ENCODE measurements around the gene ABHD15. TPM values are rescaled to one million over a fixed set of nuclear protein-coding genes. Genes with fewer than 3 reads are reported as not detected.

Gene ABHD15
- total and polyA plus RNA-seq, 2 experiments from 2014 or later: 2.4 to 10.1 TPM

- no peaks in the 10 kb centered on the region for H3K79me2 ChIP-seq (ENCODE audit: insufficient read depth)
- no peaks in the 10 kb centered on the region for H3K9me2 ChIP-seq (ENCODE audit: insufficient read depth)
- in situ Hi-C loops (cut with MboI): no loop called here
- no peaks in the 10 kb centered on the region for H3K27me3 ChIP-seq (replicated peaks; ENCODE audit: insufficient read depth)
- no peak overlapping the region for H3K4me3 ChIP-seq
- no peak overlapping the region for H3K27ac ChIP-seq
- no peak for TF ChIP-seq EZH2 (IDR thresholded peaks at IDR 0.05; ENCODE audit: insufficient read depth, poor library complexity, severe bottlenecking)
- TF ChIP-seq EZH2phosphoT487 (IDR thresholded peaks at IDR 0.05; ENCODE audit: insufficient read depth, low read depth): no peak
- H3K36me3 ChIP-seq (ENCODE audit: low read depth): no peaks in the 10 kb centered on the region
- no peak overlapping the region for H2AFZ ChIP-seq
- no peaks in the 10 kb centered on the region for H3K9me3 ChIP-seq (ENCODE audit: low read depth)
- no peaks in the 10 kb centered on the region for H4K20me1 ChIP-seq (ENCODE audit: insufficient read depth)
- WGBS, 2 experiments (ENCODE audit: low coverage in 1 of 2, low lambda C conversion rate in 2 of 2, missing lambda C conversion rate in 2 of 2): 92% methylated on average over 29 of the region's 29 CpGs
- no peak overlapping the region for H3K9ac ChIP-seq
- no peaks in the 10 kb centered on the region for H3K4me1 ChIP-seq (ENCODE audit: insufficient read depth)
- no peak overlapping the region for H3K4me2 ChIP-seq (ENCODE audit: unreplicated experiment)
- DNase-seq: no peak
- H3F3A ChIP-seq (ENCODE audit: insufficient read depth): no peaks in the 10 kb centered on the region
Observed at GRCh38 chr17:29607557-29608195, 40.8 kb upstream of the ABHD15 start.

GRCh38 chr17:29603109-29603674, 36.4 kb upstream of the ABHD15 start:
- no peaks in the 10 kb centered on the region for H3K4me1 ChIP-seq (ENCODE audit: insufficient read depth)
- no peak for TF ChIP-seq EZH2 (IDR thresholded peaks at IDR 0.05; ENCODE audit: insufficient read depth, poor library complexity, severe bottlenecking)
- TF ChIP-seq EZH2phosphoT487 (IDR thresholded peaks at IDR 0.05; ENCODE audit: insufficient read depth, low read depth): no peak
- H3K4me3 ChIP-seq: no peak overlapping the region
- H3K36me3 ChIP-seq (ENCODE audit: low read depth): no peaks in the 10 kb centered on the region
- no peak overlapping the region for H3K9ac ChIP-seq
- in situ Hi-C loops (cut with MboI): no loop called here
- 77 to 80% methylated on average over 6 of the region's 6 CpGs for WGBS, 2 experiments (ENCODE audit: low coverage in 1 of 2, low lambda C conversion rate in 2 of 2, missing lambda C conversion rate in 2 of 2)
- DNase-seq: no peak
- H3F3A ChIP-seq (ENCODE audit: insufficient read depth): no peaks in the 10 kb centered on the region
- no peaks in the 10 kb centered on the region for H3K27me3 ChIP-seq (replicated peaks; ENCODE audit: insufficient read depth)
- H3K79me2 ChIP-seq (ENCODE audit: insufficient read depth): no peaks in the 10 kb centered on the region
- H3K9me2 ChIP-seq (ENCODE audit: insufficient read depth): no peaks in the 10 kb centered on the region
- H3K4me2 ChIP-seq (ENCODE audit: unreplicated experiment): no peak overlapping the region
- H2AFZ ChIP-seq: no peak overlapping the region
- no peak overlapping the region for H3K27ac ChIP-seq
- H3K9me3 ChIP-seq (ENCODE audit: low read depth): no peaks in the 10 kb centered on the region
- H4K20me1 ChIP-seq (ENCODE audit: insufficient read depth): no peaks in the 10 kb centered on the region

GRCh38 chr17:29597361-29598172, 30.7 kb upstream of the ABHD15 start:
- in situ Hi-C loops (cut with MboI): no loop called here
- Histone ChIP-seq H3K4me2 (ENCODE audit: unreplicated experiment) (no peak overlapping the region), H3K9me3 (ENCODE audit: low read depth) (no peaks in the 10 kb centered on the region), H3K9ac (no peak overlapping the region), H3F3A (ENCODE audit: insufficient read depth) (peaks cover 7% of the 10 kb centered on the region; the same call in 1 of the 2 replicates), H3K36me3 (ENCODE audit: low read depth) (no peaks in the 10 kb centered on the region), H2AFZ (no peak overlapping the region), H3K9me2 (ENCODE audit: insufficient read depth) (no peaks in the 10 kb centered on the region), H3K4me3 (no peak overlapping the region), H3K4me1 (ENCODE audit: insufficient read depth) (peaks cover 6% of the 10 kb centered on the region; the same call in 1 of the 2 replicates), H4K20me1 (ENCODE audit: insufficient read depth) (no peaks in the 10 kb centered on the region), H3K79me2 (ENCODE audit: insufficient read depth) (no peaks in the 10 kb centered on the region), H3K27me3 (replicated peaks; ENCODE audit: insufficient read depth) (no peaks in the 10 kb centered on the region), H3K27ac (no peak overlapping the region)
- no peak for DNase-seq
- TF ChIP-seq EZH2phosphoT487 (IDR thresholded peaks at IDR 0.05; ENCODE audit: insufficient read depth, low read depth) (no peak), EZH2 (IDR thresholded peaks at IDR 0.05; ENCODE audit: insufficient read depth, poor library complexity, severe bottlenecking) (no peak)
- WGBS, 2 experiments (ENCODE audit: low coverage in 1 of 2, low lambda C conversion rate in 2 of 2, missing lambda C conversion rate in 2 of 2): 66 to 69% methylated on average over 13 of the region's 13 CpGs

GRCh38 chr17:29596811-29597210, 30.0 kb upstream of the ABHD15 start:
- Histone ChIP-seq H3K9ac (no peak overlapping the region), H3K27me3 (replicated peaks; ENCODE audit: insufficient read depth) (no peaks in the 10 kb centered on the region), H2AFZ (no peak overlapping the region), H3K4me3 (no peak overlapping the region), H3K27ac (no peak overlapping the region), H3K9me2 (ENCODE audit: insufficient read depth) (no peaks in the 10 kb centered on the region), H3K9me3 (ENCODE audit: low read depth) (no peaks in the 10 kb centered on the region), H3K79me2 (ENCODE audit: insufficient read depth) (no peaks in the 10 kb centered on the region), H4K20me1 (ENCODE audit: insufficient read depth) (no peaks in the 10 kb centered on the region), H3K4me1 (ENCODE audit: insufficient read depth) (peaks cover 14% of the 10 kb centered on the region), H3K4me2 (ENCODE audit: unreplicated experiment) (no peak overlapping the region), H3F3A (ENCODE audit: insufficient read depth) (peaks cover 14% of the 10 kb centered on the region; the same call in 1 of the 2 replicates), H3K36me3 (ENCODE audit: low read depth) (no peaks in the 10 kb centered on the region)
- no peak for DNase-seq
- 39 to 42% methylated on average over 8 to 9 of the region's 9 CpGs for whole genome bisulfite sequencing, 2 experiments (ENCODE audit: low coverage in 1 of 2, low lambda C conversion rate in 2 of 2, missing lambda C conversion rate in 2 of 2)
- TF ChIP-seq EZH2 (IDR thresholded peaks at IDR 0.05; ENCODE audit: insufficient read depth, poor library complexity, severe bottlenecking) (no peak), EZH2phosphoT487 (IDR thresholded peaks at IDR 0.05; ENCODE audit: insufficient read depth, low read depth) (no peak)
- in situ Hi-C loops (cut with MboI): no loop called here
